Nephron (organoid): ENCODE results near the gene ORM1.

ENCODE experiments used
- H3K27ac Mint-ChIP-seq, 3 experiments: 2 replicates each; pipeline ENCODE4 v1.8.0; 2020; ENCODE audit warnings: mixed read lengths in 3 of 3, mild to moderate bottlenecking in 2 of 3, moderate library complexity in 1 of 3
- H3K27me3 Mint-ChIP-seq: 2 replicates; pipeline ENCODE4 v1.8.0; 2021; ENCODE audit warnings: low read depth, mild to moderate bottlenecking, moderate library complexity, mixed read lengths
- H3K36me3 Mint-ChIP-seq: 2 replicates; pipeline ENCODE4 v1.8.0; 2020; ENCODE audit warnings: low read depth, mixed read lengths
- H3K4me1 Mint-ChIP-seq: 2 replicates; pipeline ENCODE4 v1.8.0; 2020; ENCODE audit warnings: mixed read lengths
- H3K4me3 Mint-ChIP-seq, 3 experiments: 2 replicates each; pipeline ENCODE4 v1.8.0; 2020; ENCODE audit warnings: mild to moderate bottlenecking in 3 of 3, mixed read lengths in 3 of 3, moderate library complexity in 2 of 3
- H3K9me3 Mint-ChIP-seq: 2 replicates; pipeline ENCODE4 v1.8.0; 2020; ENCODE audit warnings: mixed read lengths
- CTCF ChIP-seq, 3 experiments: fragments of 200-600 bp; sonication (generic); IDR thresholded peaks; one replicate each; pipeline ENCODE4 v1.5.0; 2021; ENCODE audit warnings: antibody characterized with exemption in 3 of 3; ENCODE audit not compliant: unreplicated experiment in 3 of 3

ORM1 gene

GRCh38 chr9:114286146-114286679 lies 36.7 kb upstream of the ORM1 start:
- no peak for TF ChIP-seq CTCF (IDR thresholded peaks at IDR 0.05; ENCODE audit: unreplicated experiment in 3 of 3)
- Mint-ChIP-seq H3K4me3 (no peak overlapping the region), H3K27ac (peak overlapping the region; percentile 51 to 76 (median 62)), H3K9me3 (no peaks in the 10 kb centered on the region), H3K36me3 (peaks cover 9% of the 10 kb centered on the region), H3K27me3 (peaks cover 10% of the 10 kb centered on the region), H3K4me1 (peaks cover 65% of the 10 kb centered on the region)

GRCh38 chr9:114287001-114287762 lies 35.7 kb upstream of the ORM1 start:
- peaks cover 10% of the 10 kb centered on the region for H3K27me3 Mint-ChIP-seq
- no peaks in the 10 kb centered on the region for H3K9me3 Mint-ChIP-seq
- no peak for TF ChIP-seq CTCF (IDR thresholded peaks at IDR 0.05; ENCODE audit: unreplicated experiment in 3 of 3)
- peaks cover 11% of the 10 kb centered on the region for H3K36me3 Mint-ChIP-seq
- no peak overlapping the region for H3K4me3 Mint-ChIP-seq
- peak overlapping the region in 2 of 3 experiments; percentile 56 to 78 for H3K27ac Mint-ChIP-seq
- H3K4me1 Mint-ChIP-seq = peaks cover 56% of the 10 kb centered on the region

GRCh38 chr9:114287763-114288192 lies 35.1 kb upstream of the ORM1 start:
- peaks cover 10% of the 10 kb centered on the region for H3K27me3 Mint-ChIP-seq
- H3K27ac Mint-ChIP-seq = peak overlapping the region; percentile 66 to 87 (median 78)
- H3K4me3 Mint-ChIP-seq = no peak overlapping the region
- peaks cover 1% of the 10 kb centered on the region for H3K9me3 Mint-ChIP-seq
- H3K4me1 Mint-ChIP-seq = peaks cover 53% of the 10 kb centered on the region
- TF ChIP-seq CTCF (IDR thresholded peaks at IDR 0.05; ENCODE audit: unreplicated experiment in 3 of 3) = no peak
- peaks cover 17% of the 10 kb centered on the region for H3K36me3 Mint-ChIP-seq

- Mint-ChIP-seq H3K9me3 (peaks cover 6% of the 10 kb centered on the region), H3K27ac (peak overlapping the region; percentile 66 to 87 (median 78)), H3K4me3 (peak overlapping the region in 1 of 3 experiments; percentile 8), H3K4me1 (peaks cover 47% of the 10 kb centered on the region), H3K27me3 (peaks cover 10% of the 10 kb centered on the region), H3K36me3 (peaks cover 24% of the 10 kb centered on the region)
- no peak for TF ChIP-seq CTCF (IDR thresholded peaks at IDR 0.05; ENCODE audit: unreplicated experiment in 3 of 3)
These were observed 34.5 kb upstream of the ORM1 start for GRCh38 chr9:114288193-114289091.

GRCh38 chr9:114289106-114289505 lies 33.8 kb upstream of the ORM1 start:
- no peak overlapping the region for H3K27ac Mint-ChIP-seq
- H3K4me3 Mint-ChIP-seq = no peak overlapping the region
- H3K36me3 Mint-ChIP-seq = peaks cover 26% of the 10 kb centered on the region
- H3K9me3 Mint-ChIP-seq = peaks cover 9% of the 10 kb centered on the region
- H3K27me3 Mint-ChIP-seq = peaks cover 10% of the 10 kb centered on the region
- TF ChIP-seq CTCF (IDR thresholded peaks at IDR 0.05; ENCODE audit: unreplicated experiment in 3 of 3) = no peak
- H3K4me1 Mint-ChIP-seq = peaks cover 47% of the 10 kb centered on the region
